Measurements from ENCODE around the gene RRP9.

DNA sequence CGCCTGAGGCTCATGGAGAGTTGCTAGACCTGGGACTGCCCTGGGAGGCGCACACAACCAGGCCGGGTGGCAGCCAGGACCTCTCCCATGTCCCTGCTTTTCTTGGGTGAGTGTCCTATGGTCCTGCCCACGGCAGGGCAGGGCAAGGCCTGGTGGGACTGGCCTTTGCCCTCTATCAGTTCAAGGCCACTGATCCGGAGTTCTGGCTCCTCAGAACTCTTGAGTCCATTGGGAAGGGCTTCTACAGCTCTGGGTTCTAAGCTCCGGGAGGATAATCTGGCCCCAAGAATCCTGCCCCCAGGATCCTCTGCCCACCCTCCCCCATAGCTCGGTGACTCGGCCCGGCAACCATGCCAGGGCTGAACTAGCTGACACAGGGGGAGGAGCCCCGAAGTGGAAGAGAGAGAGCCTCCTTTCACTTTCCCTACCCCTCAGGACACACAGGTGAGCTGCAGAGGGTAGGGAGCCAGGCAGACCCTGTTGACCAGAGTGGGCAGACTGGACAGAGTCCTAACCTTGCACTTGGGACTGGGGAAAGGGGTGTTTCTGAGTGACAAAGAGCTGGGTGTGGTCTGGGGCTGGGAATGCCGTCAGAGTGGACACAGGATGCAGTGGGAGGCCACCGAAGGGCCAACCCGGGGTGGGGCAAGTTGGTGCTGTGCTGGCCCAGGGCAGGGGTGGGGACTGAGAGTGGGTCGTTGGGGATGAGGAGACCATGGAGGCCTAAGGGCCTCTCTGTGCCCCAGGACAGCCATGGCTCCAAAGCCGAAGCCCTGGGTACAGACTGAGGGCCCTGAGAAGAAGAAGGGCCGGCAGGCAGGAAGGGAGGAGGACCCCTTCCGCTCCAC, 1.1 kb upstream of the RRP9 start:
- TF ChIP-seq, protein P1, sequence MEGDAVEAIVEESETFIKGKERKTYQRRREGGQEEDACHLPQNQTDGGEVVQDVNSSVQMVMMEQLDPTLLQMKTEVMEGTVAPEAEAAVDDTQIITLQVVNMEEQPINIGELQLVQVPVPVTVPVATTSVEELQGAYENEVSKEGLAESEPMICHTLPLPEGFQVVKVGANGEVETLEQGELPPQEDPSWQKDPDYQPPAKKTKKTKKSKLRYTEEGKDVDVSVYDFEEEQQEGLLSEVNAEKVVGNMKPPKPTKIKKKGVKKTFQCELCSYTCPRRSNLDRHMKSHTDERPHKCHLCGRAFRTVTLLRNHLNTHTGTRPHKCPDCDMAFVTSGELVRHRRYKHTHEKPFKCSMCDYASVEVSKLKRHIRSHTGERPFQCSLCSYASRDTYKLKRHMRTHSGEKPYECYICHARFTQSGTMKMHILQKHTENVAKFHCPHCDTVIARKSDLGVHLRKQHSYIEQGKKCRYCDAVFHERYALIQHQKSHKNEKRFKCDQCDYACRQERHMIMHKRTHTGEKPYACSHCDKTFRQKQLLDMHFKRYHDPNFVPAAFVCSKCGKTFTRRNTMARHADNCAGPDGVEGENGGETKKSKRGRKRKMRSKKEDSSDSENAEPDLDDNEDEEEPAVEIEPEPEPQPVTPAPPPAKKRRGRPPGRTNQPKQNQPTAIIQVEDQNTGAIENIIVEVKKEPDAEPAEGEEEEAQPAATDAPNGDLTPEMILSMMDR (IDR thresholded peaks at IDR 0.05): no peak
- TF ChIP-seq NFE2L1 (CRISPR knock-in tag; IDR thresholded peaks at IDR 0.05) (no peak), ELF4 (CRISPR knock-in tag; IDR thresholded peaks at IDR 0.05; ENCODE audit: low read depth) (no peak), NFYB (CRISPR knock-in tag; conservative IDR thresholded peaks at IDR 0.05; ENCODE audit: low read depth) (no peak)
- TF ChIP-seq, protein P2, sequence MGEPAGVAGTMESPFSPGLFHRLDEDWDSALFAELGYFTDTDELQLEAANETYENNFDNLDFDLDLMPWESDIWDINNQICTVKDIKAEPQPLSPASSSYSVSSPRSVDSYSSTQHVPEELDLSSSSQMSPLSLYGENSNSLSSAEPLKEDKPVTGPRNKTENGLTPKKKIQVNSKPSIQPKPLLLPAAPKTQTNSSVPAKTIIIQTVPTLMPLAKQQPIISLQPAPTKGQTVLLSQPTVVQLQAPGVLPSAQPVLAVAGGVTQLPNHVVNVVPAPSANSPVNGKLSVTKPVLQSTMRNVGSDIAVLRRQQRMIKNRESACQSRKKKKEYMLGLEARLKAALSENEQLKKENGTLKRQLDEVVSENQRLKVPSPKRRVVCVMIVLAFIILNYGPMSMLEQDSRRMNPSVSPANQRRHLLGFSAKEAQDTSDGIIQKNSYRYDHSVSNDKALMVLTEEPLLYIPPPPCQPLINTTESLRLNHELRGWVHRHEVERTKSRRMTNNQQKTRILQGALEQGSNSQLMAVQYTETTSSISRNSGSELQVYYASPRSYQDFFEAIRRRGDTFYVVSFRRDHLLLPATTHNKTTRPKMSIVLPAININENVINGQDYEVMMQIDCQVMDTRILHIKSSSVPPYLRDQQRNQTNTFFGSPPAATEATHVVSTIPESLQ (CRISPR knock-in tag; IDR thresholded peaks at IDR 0.05): no peak
- TF ChIP-seq, protein P3, sequence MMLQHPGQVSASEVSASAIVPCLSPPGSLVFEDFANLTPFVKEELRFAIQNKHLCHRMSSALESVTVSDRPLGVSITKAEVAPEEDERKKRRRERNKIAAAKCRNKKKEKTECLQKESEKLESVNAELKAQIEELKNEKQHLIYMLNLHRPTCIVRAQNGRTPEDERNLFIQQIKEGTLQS (CRISPR knock-in tag; conservative IDR thresholded peaks at IDR 0.05): no peak

Data from WTC11 (cell line).